GM21528 (cell line): Measurements from ENCODE around the gene NEAT1.

Experiments used
- ATAC-seq: cut with Tn5 transposase; IDR thresholded peaks from one replicate; pipeline ENCODE4 v1.9.1; 2021; ENCODE audit warnings: mild to moderate bottlenecking, moderate library complexity; ENCODE audit not compliant: unreplicated experiment, low FRiP score

The NEAT1 gene

GRCh38 chr11:65388731-65389130 lies 33.9 kb upstream of the NEAT1 start:
- no peak for ATAC-seq

- no peak for ATAC-seq
These were observed 33.2 kb upstream of the NEAT1 start for GRCh38 chr11:65389294-65389980.

- no peak for ATAC-seq
These were observed 32.3 kb upstream of the NEAT1 start for GRCh38 chr11:65390099-65390941.

- no peak for ATAC-seq
These were observed 31.6 kb upstream of the NEAT1 start for GRCh38 chr11:65390996-65391395.

- ATAC-seq, result no peak
These were observed 30.3 kb upstream of the NEAT1 start for GRCh38 chr11:65392186-65392829.

GRCh38 chr11:65392899-65393298 lies 29.7 kb upstream of the NEAT1 start:
- no peak for ATAC-seq

- ATAC-seq, result no peak
These were observed 29.0 kb upstream of the NEAT1 start for GRCh38 chr11:65393513-65394079.

GRCh38 chr11:65394125-65394536 lies 28.5 kb upstream of the NEAT1 start:
- ATAC-seq, result no peak

GRCh38 chr11:65395961-65396530 lies 26.6 kb upstream of the NEAT1 start:
- no peak for ATAC-seq

GRCh38 chr11:65396769-65397745 lies 25.5 kb upstream of the NEAT1 start:
- ATAC-seq, result no peak

- ATAC-seq, result no peak
These were observed 24.2 kb upstream of the NEAT1 start for GRCh38 chr11:65398362-65398910.

GRCh38 chr11:65399249-65399648 lies 23.3 kb upstream of the NEAT1 start:
- ATAC-seq, result no peak

GRCh38 chr11:65399845-65400244 lies 22.8 kb upstream of the NEAT1 start:
- no peak for ATAC-seq

GRCh38 chr11:65400307-65401072 lies 22.1 kb upstream of the NEAT1 start:
- ATAC-seq, result no peak

- ATAC-seq, result no peak
These were observed 21.4 kb upstream of the NEAT1 start for GRCh38 chr11:65401073-65401802.

GRCh38 chr11:65401803-65402248 lies 20.8 kb upstream of the NEAT1 start:
- no peak for ATAC-seq

- ATAC-seq, result no peak
These were observed 19.8 kb upstream of the NEAT1 start for GRCh38 chr11:65402790-65403189.

GRCh38 chr11:65403607-65404121 lies 18.9 kb upstream of the NEAT1 start:
- ATAC-seq, result no peak
